Stimulated activated CD4-positive, alpha-beta T cell treated with anti-CD3 and anti-CD28 coated beads, Interleukin-15, amount 100 ng/mL, for 48 hours (primary cell): ENCODE results near the gene IL17B.

Source experiments
- DNase-seq, 2 donors: peaks; one replicate each; pipeline ENCODE4 v3.0.0-alpha.2; 2020; ENCODE audit warnings: low read depth in 2 of 2

IL17B gene

GRCh38 chr5:149357370-149358293, 21.5 kb downstream of the IL17B start, which contains the start of gene PCYOX1L:
Gene PCYOX1L (plus strand): TSS chr5:149358046. CDS start chr5:149358069, 23 bp downstream.
- DNase-seq, result peak; percentile 89 to 94

- no peak for DNase-seq
These were observed 22.7 kb downstream of the IL17B start for GRCh38 chr5:149356391-149356790.

- DNase-seq, result no peak
These were observed 23.4 kb downstream of the IL17B start for GRCh38 chr5:149355688-149356087.

GRCh38 chr5:149353911-149354310, 25.2 kb downstream of the IL17B start:
- DNase-seq, result no peak

GRCh38 chr5:149352169-149352568, 26.9 kb downstream of the IL17B start:
- DNase-seq, result no peak

- no peak for DNase-seq
These were observed 29.7 kb downstream of the IL17B start for GRCh38 chr5:149349382-149349781.

GRCh38 chr5:149348518-149348917, 30.6 kb downstream of the IL17B start:
- DNase-seq, result no peak

GRCh38 chr5:149345892-149346222, 33.2 kb downstream of the IL17B start:
- no peak for DNase-seq

GRCh38 chr5:149345147-149345891, 33.8 kb downstream of the IL17B start, which contains the start of gene GRPEL2:
Gene GRPEL2 (plus strand): TSS chr5:149345499. CDS start chr5:149345540, 41 bp downstream.
- DNase-seq, result peak; percentile 93 to 94

- DNase-seq, result no peak
These were observed 34.9 kb downstream of the IL17B start for GRCh38 chr5:149344151-149344550.

GRCh38 chr5:149341876-149342275, 37.2 kb downstream of the IL17B start:
- DNase-seq, result no peak

- DNase-seq, result no peak
These were observed 38.2 kb downstream of the IL17B start for GRCh38 chr5:149340920-149341319.

GRCh38 chr5:149338364-149338763, 40.7 kb downstream of the IL17B start:
- no peak for DNase-seq

GRCh38 chr5:149337736-149338135, 41.4 kb downstream of the IL17B start:
- no peak for DNase-seq

GRCh38 chr5:149333711-149334443, 45.2 kb downstream of the IL17B start:
- DNase-seq, result no peak

- DNase-seq, result no peak
These were observed 50.9 kb downstream of the IL17B start for GRCh38 chr5:149328177-149328576.

- no peak for DNase-seq
These were observed 52.5 kb downstream of the IL17B start for GRCh38 chr5:149326611-149327010.

- DNase-seq, result no peak
These were observed 53.2 kb downstream of the IL17B start for GRCh38 chr5:149325894-149326293.

- DNase-seq, result no peak
These were observed 53.8 kb downstream of the IL17B start for GRCh38 chr5:149325166-149325735.

GRCh38 chr5:149324641-149325040, 54.5 kb downstream of the IL17B start:
- no peak for DNase-seq
